Measurements from ENCODE around the gene GPC6. TPM values are rescaled to one million over a fixed set of nuclear protein-coding genes. Genes with fewer than 3 reads are reported as not detected.

The GPC6 gene
- total RNA-seq, 1 experiment from 2014 or later, result 0.22 TPM

GRCh38 chr13:93957371-93957770, 730.8 kb downstream of the GPC6 start:
- H3K9ac ChIP-seq (ENCODE audit: low read length), result no peak overlapping the region
- TF ChIP-seq EZH2phosphoT487 (IDR thresholded peaks at IDR 0.05; ENCODE audit: borderline replicate concordance) (no peak), ATF3 (IDR thresholded peaks at IDR 0.05) (no peak), EGR1 (IDR thresholded peaks at IDR 0.05; ENCODE audit: low read depth) (no peak), SP1 (IDR thresholded peaks at IDR 0.05; ENCODE audit: low read depth) (no peak), YY1 (IDR thresholded peaks at IDR 0.05; ENCODE audit: extremely low read depth, insufficient replicate concordance, low read depth, low read length) (no peak), CBX3 (IDR thresholded peaks at IDR 0.05; ENCODE audit: low read depth) (no peak), SRF (IDR thresholded peaks at IDR 0.05; ENCODE audit: low read depth) (no peak)
- TF ChIP-seq, protein P1, sequence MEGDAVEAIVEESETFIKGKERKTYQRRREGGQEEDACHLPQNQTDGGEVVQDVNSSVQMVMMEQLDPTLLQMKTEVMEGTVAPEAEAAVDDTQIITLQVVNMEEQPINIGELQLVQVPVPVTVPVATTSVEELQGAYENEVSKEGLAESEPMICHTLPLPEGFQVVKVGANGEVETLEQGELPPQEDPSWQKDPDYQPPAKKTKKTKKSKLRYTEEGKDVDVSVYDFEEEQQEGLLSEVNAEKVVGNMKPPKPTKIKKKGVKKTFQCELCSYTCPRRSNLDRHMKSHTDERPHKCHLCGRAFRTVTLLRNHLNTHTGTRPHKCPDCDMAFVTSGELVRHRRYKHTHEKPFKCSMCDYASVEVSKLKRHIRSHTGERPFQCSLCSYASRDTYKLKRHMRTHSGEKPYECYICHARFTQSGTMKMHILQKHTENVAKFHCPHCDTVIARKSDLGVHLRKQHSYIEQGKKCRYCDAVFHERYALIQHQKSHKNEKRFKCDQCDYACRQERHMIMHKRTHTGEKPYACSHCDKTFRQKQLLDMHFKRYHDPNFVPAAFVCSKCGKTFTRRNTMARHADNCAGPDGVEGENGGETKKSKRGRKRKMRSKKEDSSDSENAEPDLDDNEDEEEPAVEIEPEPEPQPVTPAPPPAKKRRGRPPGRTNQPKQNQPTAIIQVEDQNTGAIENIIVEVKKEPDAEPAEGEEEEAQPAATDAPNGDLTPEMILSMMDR (IDR thresholded peaks at IDR 0.05 in 2 of 3, conservative IDR thresholded peaks at IDR 0.05 in 1 of 3; ENCODE audit: borderline replicate concordance in 1 of 3, insufficient read depth in 1 of 3, low read depth in 2 of 3, low read length in 2 of 3), result no peak
- DNase-seq (ENCODE audit: low read depth, low spot score) (no peak), ATAC-seq (no peak)
- H3K36me3 ChIP-seq (ENCODE audit: control insufficient read depth in 1 of 2, insufficient read depth in 2 of 2, low read length in 2 of 2), result no peaks in the 10 kb centered on the region
- ChIA-PET CTCF (no interaction called here), RAD21 (ENCODE audit: low non-redundant PET in 1 of 2, low total read pairs in 2 of 2, uncharacterized antibody in 2 of 2, unreplicated experiment in 2 of 2) (no interaction called here), POLR2A (no interaction called here)
- H3K4me2 ChIP-seq (ENCODE audit: low read length), result no peak overlapping the region
- BruUV-seq (replicated peaks), result no TSS peak
- no peaks in the 10 kb centered on the region for H3K27me3 ChIP-seq (ENCODE audit: insufficient read depth, low read length)
- H2AFZ ChIP-seq (ENCODE audit: low read depth, low read length, poor library complexity, severe bottlenecking), result no peak overlapping the region
- no peak overlapping the region for H3K27ac ChIP-seq (ENCODE audit: low read depth, low read length)
- no peak overlapping the region for H3K4me3 ChIP-seq (replicated peaks in 1 of 2; ENCODE audit: low read depth in 1 of 2, low read length in 2 of 2)
- H3K9me2 ChIP-seq (ENCODE audit: insufficient read depth), result no peaks in the 10 kb centered on the region
- intact Hi-C loops (cut with micrococcal nuclease), result no loop called here
- H3K79me2 ChIP-seq (ENCODE audit: insufficient read depth, low read length), result no peaks in the 10 kb centered on the region
- H4K20me1 ChIP-seq (ENCODE audit: insufficient read depth), result no peaks in the 10 kb centered on the region
- peaks cover 13 to 14% of the 10 kb centered on the region in 2 experiments; a peak in 1 of 4 replicates for H3K9me3 ChIP-seq (ENCODE audit: control insufficient read depth in 1 of 2, insufficient read depth in 1 of 2, low read depth in 1 of 2, low read length in 2 of 2)
- H3K4me1 ChIP-seq (ENCODE audit: control insufficient read depth in 1 of 2, insufficient read depth in 2 of 2, low read length in 2 of 2), result no peaks in the 10 kb centered on the region
